Heart left ventricle (tissue), 13 donors: ENCODE measurements around the gene KRT32.

Experiments
- CTCF ChIP-seq, 12 donors: fragments of 200-600 bp; sonication (generic) in 4 of 12; IDR thresholded peaks; one replicate each; pipeline versions ENCODE4 v1.5.0 to v1.8.0; 2018 to 2022; ENCODE audit warnings: antibody characterized with exemption in 12 of 12, mild to moderate bottlenecking in 5 of 12
- POLR2A ChIP-seq, 2 donors: fragments of 450-650 bp; IDR thresholded peaks; one replicate each; pipeline ENCODE4 v1.6.1; 2017; ENCODE audit warnings: antibody characterized with exemption in 2 of 2, mild to moderate bottlenecking in 2 of 2, moderate library complexity in 2 of 2
- donor health status: ischemic (EF 13 %, LVEDD 7.1; RV severe dilation, severe dysfunction).
- donor health status: DM: no; HTN: yes; CAD: no.
- donor health status: DM: no; HTN: no; CAD: no.
- donor health status: ischemic (EF 25% LVEDD 6.9; RV normal size, moderate dysfunction).
- donor health status: ischemic (EF 25% LVEDD 5.7; RV mildly dilated, moderate dysfunction).
- donor health status: ischemic (EF 35%, LVEDD 5.7; RV mildly dilated, moderate dysfunction).
- donor health status: nonischemic (EF 11% LVEDD 7.7; RV severe dilation, severe dysfunction).
- donor health status: DM: yes; HTN: yes; CAD: no.
- donor health status: PGD.
- donor health status: ischemic (EF 29% LVEDD 5.4; RV normal size, mild dysfunction).
- donor health status: nonischemic (EF 23%, LVEDD 6.1; RV moderate dilation, normal function).

GRCh38 chr17:41420134-41420533, 47.1 kb downstream of the KRT32 start:
- TF ChIP-seq POLR2A (IDR thresholded peaks at IDR 0.05), result no peak
- no peak for TF ChIP-seq CTCF (IDR thresholded peaks at IDR 0.05)
